ENCODE measurements around the gene NSF. TPM values are rescaled to one million over a fixed set of nuclear protein-coding genes. Genes with fewer than 3 reads are reported as not detected.

Gene NSF
- total and polyA plus RNA-seq, 2 donors (not counting 1 experiment from before 2014, with no cell fraction given), result 65.5 to 66.7 TPM

DNA sequence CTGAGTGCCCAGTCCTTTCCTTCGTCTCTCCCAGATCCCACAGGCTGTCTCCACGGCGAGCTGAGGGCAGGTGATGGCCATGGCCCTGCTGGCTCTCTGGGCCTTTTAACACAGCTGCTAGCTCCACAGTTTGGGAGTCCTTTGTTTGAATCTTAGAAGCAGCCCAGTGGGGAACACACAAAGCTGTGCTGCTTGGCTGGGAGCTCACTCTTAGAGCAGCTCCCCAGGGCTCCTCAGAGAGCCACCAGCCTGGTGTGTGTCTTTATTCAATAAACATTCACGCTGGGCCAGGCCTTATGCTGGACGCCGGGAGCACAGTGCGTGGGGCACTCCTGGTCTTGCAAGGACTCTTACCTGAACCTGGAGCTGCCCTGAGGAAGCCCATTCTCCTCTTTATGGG lies 198.3 kb downstream of the NSF start:
- Histone ChIP-seq H3K9me3 (ENCODE audit: control insufficient read depth, insufficient read depth, low read depth, low read length) (no peaks in the 10 kb centered on the region), H3K79me2 (ENCODE audit: control insufficient read depth, insufficient read depth, low read length) (no peaks in the 10 kb centered on the region), H3K36me3 (ENCODE audit: control insufficient read depth, insufficient read depth, low read length) (no peaks in the 10 kb centered on the region), H3K4me1 (ENCODE audit: control insufficient read depth, extremely low read depth, insufficient read depth, low read length) (no peaks in the 10 kb centered on the region), H3K4me2 (ENCODE audit: extremely low read depth, insufficient read depth, low read length) (no peak overlapping the region), H3K27ac (ENCODE audit: insufficient read depth, low read length) (no peak overlapping the region), H3K9ac (ENCODE audit: insufficient read depth, low read length) (no peak overlapping the region), H4K20me1 (ENCODE audit: control insufficient read depth, extremely low read depth, insufficient read depth, low read length) (no peaks in the 10 kb centered on the region), H2AFZ (ENCODE audit: low read length) (no peak overlapping the region), H3K4me3 (replicated peaks in 1 of 4; ENCODE audit: control extremely low read depth in 1 of 4, insufficient read depth in 1 of 4, low read depth in 3 of 4, low read length in 4 of 4) (no peak overlapping the region), H3K27me3 (ENCODE audit: control insufficient read depth, insufficient read depth, low read length) (peaks cover 6% of the 10 kb centered on the region)
- no peak for DNase-seq (ENCODE audit: low read depth in 2 of 2)
- TF ChIP-seq, protein P1, sequence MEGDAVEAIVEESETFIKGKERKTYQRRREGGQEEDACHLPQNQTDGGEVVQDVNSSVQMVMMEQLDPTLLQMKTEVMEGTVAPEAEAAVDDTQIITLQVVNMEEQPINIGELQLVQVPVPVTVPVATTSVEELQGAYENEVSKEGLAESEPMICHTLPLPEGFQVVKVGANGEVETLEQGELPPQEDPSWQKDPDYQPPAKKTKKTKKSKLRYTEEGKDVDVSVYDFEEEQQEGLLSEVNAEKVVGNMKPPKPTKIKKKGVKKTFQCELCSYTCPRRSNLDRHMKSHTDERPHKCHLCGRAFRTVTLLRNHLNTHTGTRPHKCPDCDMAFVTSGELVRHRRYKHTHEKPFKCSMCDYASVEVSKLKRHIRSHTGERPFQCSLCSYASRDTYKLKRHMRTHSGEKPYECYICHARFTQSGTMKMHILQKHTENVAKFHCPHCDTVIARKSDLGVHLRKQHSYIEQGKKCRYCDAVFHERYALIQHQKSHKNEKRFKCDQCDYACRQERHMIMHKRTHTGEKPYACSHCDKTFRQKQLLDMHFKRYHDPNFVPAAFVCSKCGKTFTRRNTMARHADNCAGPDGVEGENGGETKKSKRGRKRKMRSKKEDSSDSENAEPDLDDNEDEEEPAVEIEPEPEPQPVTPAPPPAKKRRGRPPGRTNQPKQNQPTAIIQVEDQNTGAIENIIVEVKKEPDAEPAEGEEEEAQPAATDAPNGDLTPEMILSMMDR (conservative IDR thresholded peaks at IDR 0.05 in 1 of 2, IDR thresholded peaks at IDR 0.05 in 1 of 2; ENCODE audit: low read depth in 1 of 2, low read length in 2 of 2), result no peak
- TF ChIP-seq EZH2 (IDR thresholded peaks at IDR 0.05; ENCODE audit: low read length, missing control alignments), result no peak

DNA sequence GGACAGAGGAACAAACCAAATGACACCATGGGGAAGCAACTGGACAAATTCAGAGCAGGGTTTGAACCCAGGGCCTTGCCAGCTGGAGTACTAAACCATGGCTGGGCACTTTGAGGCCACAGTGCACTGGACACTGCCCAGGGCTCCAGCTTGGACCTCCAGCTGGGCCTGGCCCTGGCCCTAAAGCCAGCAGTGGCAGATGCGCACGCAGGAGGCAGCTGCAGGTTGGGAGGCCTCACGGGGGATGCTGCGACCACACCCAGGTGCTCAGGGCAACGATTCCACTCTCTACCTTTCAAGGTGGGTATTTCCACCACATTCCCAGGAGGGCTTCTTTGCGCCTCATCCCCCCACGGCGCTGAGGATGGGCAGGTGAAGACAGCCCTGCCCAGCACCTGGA lies 199.1 kb downstream of the NSF start:
- H3K9ac ChIP-seq (ENCODE audit: insufficient read depth, low read length), result no peak overlapping the region
- no peak overlapping the region for H3K27ac ChIP-seq (ENCODE audit: insufficient read depth, low read length)
- H4K20me1 ChIP-seq (ENCODE audit: control insufficient read depth, extremely low read depth, insufficient read depth, low read length), result no peaks in the 10 kb centered on the region
- H3K36me3 ChIP-seq (ENCODE audit: control insufficient read depth, insufficient read depth, low read length), result no peaks in the 10 kb centered on the region
- no peak overlapping the region for H3K4me2 ChIP-seq (ENCODE audit: extremely low read depth, insufficient read depth, low read length)
- H3K9me3 ChIP-seq (ENCODE audit: control insufficient read depth, insufficient read depth, low read depth, low read length), result no peaks in the 10 kb centered on the region
- no peaks in the 10 kb centered on the region for H3K79me2 ChIP-seq (ENCODE audit: control insufficient read depth, insufficient read depth, low read length)
- H2AFZ ChIP-seq (ENCODE audit: low read length), result no peak overlapping the region
- TF ChIP-seq, protein P1 (conservative IDR thresholded peaks at IDR 0.05 in 1 of 2, IDR thresholded peaks at IDR 0.05 in 1 of 2; ENCODE audit: low read depth in 1 of 2, low read length in 2 of 2), result no peak
- no peak for TF ChIP-seq EZH2 (IDR thresholded peaks at IDR 0.05; ENCODE audit: low read length, missing control alignments)
- no peak for DNase-seq (ENCODE audit: low read depth in 2 of 2)
- H3K4me1 ChIP-seq (ENCODE audit: control insufficient read depth, extremely low read depth, insufficient read depth, low read length), result no peaks in the 10 kb centered on the region
- H3K27me3 ChIP-seq (ENCODE audit: control insufficient read depth, insufficient read depth, low read length), result peaks cover 12% of the 10 kb centered on the region
- H3K4me3 ChIP-seq (replicated peaks in 1 of 4; ENCODE audit: control extremely low read depth in 1 of 4, insufficient read depth in 1 of 4, low read depth in 3 of 4, low read length in 4 of 4), result no peak overlapping the region

DNA sequence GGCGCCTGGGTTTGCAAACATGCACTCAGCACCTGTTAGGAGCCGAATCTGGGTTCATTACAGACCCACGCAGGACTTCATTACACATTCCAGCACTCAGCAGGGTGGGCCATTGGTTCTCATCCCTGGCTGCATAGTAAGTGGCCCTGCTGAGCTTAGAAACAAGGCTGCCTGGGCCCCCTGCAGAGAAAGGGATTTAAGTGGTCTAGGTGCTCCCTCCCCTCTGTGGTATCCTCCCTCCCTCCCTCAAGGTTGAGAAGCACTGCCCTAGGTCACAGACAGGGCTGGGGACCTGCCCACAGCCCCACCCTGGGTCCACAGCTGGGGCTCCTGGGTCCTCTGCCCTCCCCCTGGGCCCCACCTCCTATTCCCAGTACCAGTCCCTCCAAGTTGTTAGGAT lies 199.7 kb downstream of the NSF start:
- H4K20me1 ChIP-seq (ENCODE audit: control insufficient read depth, extremely low read depth, insufficient read depth, low read length), result no peaks in the 10 kb centered on the region
- no peaks in the 10 kb centered on the region for H3K4me1 ChIP-seq (ENCODE audit: control insufficient read depth, extremely low read depth, insufficient read depth, low read length)
- H3K36me3 ChIP-seq (ENCODE audit: control insufficient read depth, insufficient read depth, low read length), result no peaks in the 10 kb centered on the region
- no peaks in the 10 kb centered on the region for H3K9me3 ChIP-seq (ENCODE audit: control insufficient read depth, insufficient read depth, low read depth, low read length)
- no peak for TF ChIP-seq EZH2 (IDR thresholded peaks at IDR 0.05; ENCODE audit: low read length, missing control alignments)
- TF ChIP-seq, protein P1 (conservative IDR thresholded peaks at IDR 0.05 in 1 of 2, IDR thresholded peaks at IDR 0.05 in 1 of 2; ENCODE audit: low read depth in 1 of 2, low read length in 2 of 2), result no peak
- no peak overlapping the region for H3K4me2 ChIP-seq (ENCODE audit: extremely low read depth, insufficient read depth, low read length)
- H3K9ac ChIP-seq (ENCODE audit: insufficient read depth, low read length), result no peak overlapping the region
- H3K4me3 ChIP-seq (replicated peaks in 1 of 4; ENCODE audit: control extremely low read depth in 1 of 4, insufficient read depth in 1 of 4, low read depth in 3 of 4, low read length in 4 of 4), result no peak overlapping the region
- no peaks in the 10 kb centered on the region for H3K79me2 ChIP-seq (ENCODE audit: control insufficient read depth, insufficient read depth, low read length)
- H3K27ac ChIP-seq (ENCODE audit: insufficient read depth, low read length), result no peak overlapping the region
- no peak overlapping the region for H2AFZ ChIP-seq (ENCODE audit: low read length)
- DNase-seq (ENCODE audit: low read depth in 2 of 2), result no peak
- H3K27me3 ChIP-seq (ENCODE audit: control insufficient read depth, insufficient read depth, low read length), result peaks cover 14% of the 10 kb centered on the region
